GM12878 (cell line): Measurements from ENCODE around the gene ETV3L. TPM values are rescaled to one million over a fixed set of nuclear protein-coding genes. Genes with fewer than 3 reads are reported as not detected.

Experiments used
- ATAC-seq: fragments of 200-7000 bp; cut with Tn5 transposase; 3 replicates; pipeline ENCODE4 v1.9.1; 2020; ENCODE audit warnings: mild to moderate bottlenecking, moderate library complexity
- BruUV-seq: library from RNA; stranded (reverse); fragments of 400-500 nt; replicated peaks from 2 replicates; lab custom pipeline; 2021; lab: Mats Ljungman, UMichigan
- CTCF ChIA-PET: fragments of 300-600 bp; sonication (Branson Sonifier 250); formaldehyde crosslinking; extraction: SDS; loops from one replicate; lab custom pipeline; 2021; ENCODE audit warnings: inconsistent platforms; lab: Yijun Ruan, JAX
- POLR2A ChIA-PET: fragments of 350-600 bp; formaldehyde crosslinking; extraction: SDS; loops from one replicate; lab custom pipeline; 2021; ENCODE audit warnings: inconsistent platforms; lab: Charles Lee
- RAD21 ChIA-PET: fragments of 300-600 bp; sonication (Branson Sonifier 250); formaldehyde crosslinking; loops from one replicate; lab custom pipeline; 2023; ENCODE audit warnings: antibody characterized with exemption; ENCODE audit not compliant: unreplicated experiment; lab: Charles Lee
- SMC1A ChIA-PET: fragments of 300-600 bp; sonication (Branson Sonifier 250); formaldehyde crosslinking; loops from one replicate; lab custom pipeline; 2023; ENCODE audit not compliant: unreplicated experiment, uncharacterized antibody; lab: Charles Lee
- DNase-seq: peaks from one replicate; pipeline ENCODE4 v3.0.0-alpha.2; 2011; ENCODE audit warnings: low read depth, low spot score
- FAIRE-seq: peaks from 3 replicates; lab custom pipeline; 2011; peaks lifted over from hg19 to GRCh38; lab: Jason Lieb, UNC
- H2AFZ ChIP-seq: 2 replicates; pipeline ENCODE4 v1.6.0; 2011; ENCODE audit warnings: low read depth, low read length, control low read depth; ENCODE audit not compliant: control insufficient read depth
- H3K27ac ChIP-seq: 2 replicates; pipeline ENCODE4 v1.5.1; 2011; ENCODE audit warnings: control low read depth; ENCODE audit not compliant: control insufficient read depth, insufficient read depth
- H3K27me3 ChIP-seq, 2 experiments: replicated peaks in 1 of 2; 2 replicates each; pipeline versions ENCODE4 v1.6.0 to v1.6.1; 2011; ENCODE audit warnings: low read length in 1 of 2; ENCODE audit not compliant: control insufficient read depth in 2 of 2, insufficient read depth in 2 of 2
- H3K36me3 ChIP-seq, 2 experiments: 2 replicates each; pipeline ENCODE4 v1.5.1; 2011; ENCODE audit warnings: low read length in 1 of 2; ENCODE audit not compliant: control insufficient read depth in 2 of 2, insufficient read depth in 2 of 2
- H3K4me1 ChIP-seq: 2 replicates; pipeline ENCODE4 v1.6.1; 2011; ENCODE audit warnings: mild to moderate bottlenecking, low read length, moderate library complexity, mixed read lengths; ENCODE audit not compliant: control insufficient read depth, insufficient read depth
- H3K4me2 ChIP-seq: 2 replicates; pipeline ENCODE4 v1.6.0; 2011; ENCODE audit warnings: control low read depth; ENCODE audit not compliant: control insufficient read depth, insufficient read depth
- H3K4me3 ChIP-seq: fragments of 200-600 bp; sonication (generic); 2 replicates; pipeline ENCODE4 v1.5.1; 2016
- H3K79me2 ChIP-seq: 2 replicates; pipeline ENCODE4 v1.6.0; 2011; ENCODE audit warnings: low read length; ENCODE audit not compliant: control insufficient read depth, insufficient read depth
- H3K9ac ChIP-seq: 2 replicates; pipeline ENCODE4 v1.8.0; 2011; ENCODE audit warnings: low read length, control low read depth, mixed read lengths; ENCODE audit not compliant: control insufficient read depth, insufficient read depth
- H3K9me3 ChIP-seq: replicated peaks from 3 replicates; pipeline ENCODE4 v1.5.1; 2011; ENCODE audit warnings: mild to moderate bottlenecking, low read length; ENCODE audit not compliant: control insufficient read depth, insufficient read depth
- H4K20me1 ChIP-seq: 2 replicates; pipeline ENCODE4 v1.6.0; 2011; ENCODE audit not compliant: control insufficient read depth, insufficient read depth
- BRCA1 ChIP-seq: IDR thresholded peaks from 2 replicates; pipeline ENCODE4 v1.6.1; 2011; ENCODE audit warnings: low read depth, low read length, improper control_type of control experiment
- HDAC2 ChIP-seq: fragments of 200-600 bp; sonication (generic); IDR thresholded peaks from 2 replicates; pipeline ENCODE4 v1.6.1; 2017
- SREBF2 ChIP-seq: IDR thresholded peaks from 2 replicates; pipeline ENCODE4 v1.6.1; 2012; ENCODE audit warnings: mild to moderate bottlenecking, low read length
- ZNF384 ChIP-seq: IDR thresholded peaks from 2 replicates; pipeline ENCODE4 v1.6.1; 2012; ENCODE audit warnings: low read depth, mild to moderate bottlenecking, low read length, improper control_type of control experiment, borderline replicate concordance
- WGBS: methylation state at CpG from one replicate; pipeline ENCODE4 v1.1.6; 2016; ENCODE audit warnings: low lambda C conversion rate; ENCODE audit not compliant: insufficient replicate concordance, insufficient coverage; ENCODE audit errors: missing lambda C conversion rate; 5-methylcytosine and 5-hydroxymethylcytosine counted together
- in situ Hi-C: fragments of 300-500 bp; cut with MboI; formaldehyde crosslinking; loops from 9 replicates; pipeline ENCODE4 v1.14.3; 2018; ENCODE audit warnings: mixed read lengths
- intact Hi-C: fragments of 100-400 bp; cut with micrococcal nuclease; formaldehyde crosslinking; loops from one replicate; pipeline ENCODE4 v1.14.2; 2022; ENCODE audit not compliant: unreplicated experiment
- polyA plus RNA-seq, 11 experiments: library from polyadenylated mRNA; depleted of rRNA in 4 of 11; unstranded in 6 of 11; stranded (reverse) in 5 of 11; fragments of >200 nt; fragmentation: Nextera tagmentation in 4 of 11; fragmentation: Illumina TruSeq in 1 of 11; extraction: Ambion mirVana in 4 of 11; extraction: Trizol in 1 of 11; gene quantifications; 1 replicate in 1 of 11; 2 replicates in 10 of 11; pipeline versions ENCODE4 v1.2.1 to v1.2.3, GENCODE V29; 2011 to 2016; ENCODE audit warnings: inconsistent platforms in 2 of 11, missing spikeins in 2 of 11, low read depth in 1 of 11
- total RNA-seq, 4 experiments: library from RNA; depleted of rRNA in 3 of 4; stranded (reverse); fragments of >200 nt in 3 of 4; fragmentation: Illumina TruSeq in 1 of 4; extraction: Trizol in 1 of 4; gene quantifications; 2 replicates each; pipeline versions ENCODE4 v1.2.1 to v1.2.3, GENCODE V29; 2013 to 2021
- TF ChIP-seq, protein P1 (sequence below): fragments of 450-650 bp; IDR thresholded peaks from 2 replicates; pipeline ENCODE4 v1.6.1; 2016; ENCODE audit warnings: mild to moderate bottlenecking, moderate library complexity, borderline replicate concordance
- TF ChIP-seq, protein P2 (sequence below): IDR thresholded peaks from 2 replicates; pipeline ENCODE4 v1.6.1; 2011; ENCODE audit warnings: mild to moderate bottlenecking, low read depth, low read length, moderate library complexity; ENCODE audit not compliant: insufficient replicate concordance
- TF ChIP-seq, protein P3 (sequence below): fragments of 450-650 bp; IDR thresholded peaks from 2 replicates; pipeline ENCODE4 v1.6.1; 2014; ENCODE audit warnings: mild to moderate bottlenecking
- TF ChIP-seq, protein P4 (sequence below): fragments of 450-650 bp; IDR thresholded peaks from 2 replicates; pipeline ENCODE4 v1.6.1; 2016; ENCODE audit warnings: mild to moderate bottlenecking

Gene ETV3L
- total and polyA plus RNA-seq, 10 of the 15 experiments (the other 5 are each of a cell fraction or from before 2014, with no cell fraction given): 0.03 to 1.3 (median 0.44) TPM

DNA sequence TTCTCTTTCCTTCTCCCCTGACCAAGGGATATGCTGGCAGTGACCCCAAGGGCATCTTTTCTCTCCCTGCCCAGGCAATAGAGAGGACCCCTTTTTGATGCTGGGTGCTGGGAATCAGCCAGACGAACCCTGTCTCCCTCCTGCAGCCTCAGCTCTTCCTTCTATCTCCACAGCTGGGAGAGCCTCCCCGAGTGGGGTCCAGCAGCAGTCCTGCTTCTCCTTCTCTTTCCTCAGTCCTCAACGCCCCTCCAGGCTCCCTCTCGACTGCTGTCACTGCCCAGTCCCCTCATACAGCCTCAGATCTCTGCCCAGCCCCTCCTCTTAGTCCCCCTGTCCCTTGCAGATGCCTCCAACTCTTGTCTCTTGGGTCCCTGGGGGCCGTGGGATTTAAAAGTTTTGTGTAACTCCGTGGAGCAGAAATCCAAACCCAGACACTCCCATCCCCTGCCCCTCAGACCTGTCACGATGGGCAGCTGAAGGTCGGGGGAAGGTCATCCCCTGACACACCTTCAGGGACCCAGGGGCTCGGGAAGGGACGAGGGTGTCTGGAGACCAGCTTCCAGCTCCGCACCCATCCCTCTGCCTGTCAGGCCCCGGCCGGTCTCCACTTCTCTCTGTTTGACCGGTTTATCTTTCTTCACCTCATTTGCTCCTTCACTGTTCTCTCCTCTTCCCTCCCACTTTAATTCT is 5.8 kb upstream of the ETV3L start (continued):
- TF ChIP-seq, protein P1, sequence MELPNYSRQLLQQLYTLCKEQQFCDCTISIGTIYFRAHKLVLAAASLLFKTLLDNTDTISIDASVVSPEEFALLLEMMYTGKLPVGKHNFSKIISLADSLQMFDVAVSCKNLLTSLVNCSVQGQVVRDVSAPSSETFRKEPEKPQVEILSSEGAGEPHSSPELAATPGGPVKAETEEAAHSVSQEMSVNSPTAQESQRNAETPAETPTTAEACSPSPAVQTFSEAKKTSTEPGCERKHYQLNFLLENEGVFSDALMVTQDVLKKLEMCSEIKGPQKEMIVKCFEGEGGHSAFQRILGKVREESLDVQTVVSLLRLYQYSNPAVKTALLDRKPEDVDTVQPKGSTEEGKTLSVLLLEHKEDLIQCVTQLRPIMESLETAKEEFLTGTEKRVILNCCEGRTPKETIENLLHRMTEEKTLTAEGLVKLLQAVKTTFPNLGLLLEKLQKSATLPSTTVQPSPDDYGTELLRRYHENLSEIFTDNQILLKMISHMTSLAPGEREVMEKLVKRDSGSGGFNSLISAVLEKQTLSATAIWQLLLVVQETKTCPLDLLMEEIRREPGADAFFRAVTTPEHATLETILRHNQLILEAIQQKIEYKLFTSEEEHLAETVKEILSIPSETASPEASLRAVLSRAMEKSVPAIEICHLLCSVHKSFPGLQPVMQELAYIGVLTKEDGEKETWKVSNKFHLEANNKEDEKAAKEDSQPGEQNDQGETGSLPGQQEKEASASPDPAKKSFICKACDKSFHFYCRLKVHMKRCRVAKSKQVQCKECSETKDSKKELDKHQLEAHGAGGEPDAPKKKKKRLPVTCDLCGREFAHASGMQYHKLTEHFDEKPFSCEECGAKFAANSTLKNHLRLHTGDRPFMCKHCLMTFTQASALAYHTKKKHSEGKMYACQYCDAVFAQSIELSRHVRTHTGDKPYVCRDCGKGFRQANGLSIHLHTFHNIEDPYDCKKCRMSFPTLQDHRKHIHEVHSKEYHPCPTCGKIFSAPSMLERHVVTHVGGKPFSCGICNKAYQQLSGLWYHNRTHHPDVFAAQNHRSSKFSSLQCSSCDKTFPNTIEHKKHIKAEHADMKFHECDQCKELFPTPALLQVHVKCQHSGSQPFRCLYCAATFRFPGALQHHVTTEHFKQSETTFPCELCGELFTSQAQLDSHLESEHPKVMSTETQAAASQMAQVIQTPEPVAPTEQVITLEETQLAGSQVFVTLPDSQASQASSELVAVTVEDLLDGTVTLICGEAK: no peak
- TF ChIP-seq, protein P2, sequence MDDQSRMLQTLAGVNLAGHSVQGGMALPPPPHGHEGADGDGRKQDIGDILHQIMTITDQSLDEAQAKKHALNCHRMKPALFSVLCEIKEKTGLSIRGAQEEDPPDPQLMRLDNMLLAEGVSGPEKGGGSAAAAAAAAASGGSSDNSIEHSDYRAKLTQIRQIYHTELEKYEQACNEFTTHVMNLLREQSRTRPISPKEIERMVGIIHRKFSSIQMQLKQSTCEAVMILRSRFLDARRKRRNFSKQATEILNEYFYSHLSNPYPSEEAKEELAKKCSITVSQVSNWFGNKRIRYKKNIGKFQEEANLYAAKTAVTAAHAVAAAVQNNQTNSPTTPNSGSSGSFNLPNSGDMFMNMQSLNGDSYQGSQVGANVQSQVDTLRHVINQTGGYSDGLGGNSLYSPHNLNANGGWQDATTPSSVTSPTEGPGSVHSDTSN: no peak
- no peak for TF ChIP-seq ZNF384

DNA sequence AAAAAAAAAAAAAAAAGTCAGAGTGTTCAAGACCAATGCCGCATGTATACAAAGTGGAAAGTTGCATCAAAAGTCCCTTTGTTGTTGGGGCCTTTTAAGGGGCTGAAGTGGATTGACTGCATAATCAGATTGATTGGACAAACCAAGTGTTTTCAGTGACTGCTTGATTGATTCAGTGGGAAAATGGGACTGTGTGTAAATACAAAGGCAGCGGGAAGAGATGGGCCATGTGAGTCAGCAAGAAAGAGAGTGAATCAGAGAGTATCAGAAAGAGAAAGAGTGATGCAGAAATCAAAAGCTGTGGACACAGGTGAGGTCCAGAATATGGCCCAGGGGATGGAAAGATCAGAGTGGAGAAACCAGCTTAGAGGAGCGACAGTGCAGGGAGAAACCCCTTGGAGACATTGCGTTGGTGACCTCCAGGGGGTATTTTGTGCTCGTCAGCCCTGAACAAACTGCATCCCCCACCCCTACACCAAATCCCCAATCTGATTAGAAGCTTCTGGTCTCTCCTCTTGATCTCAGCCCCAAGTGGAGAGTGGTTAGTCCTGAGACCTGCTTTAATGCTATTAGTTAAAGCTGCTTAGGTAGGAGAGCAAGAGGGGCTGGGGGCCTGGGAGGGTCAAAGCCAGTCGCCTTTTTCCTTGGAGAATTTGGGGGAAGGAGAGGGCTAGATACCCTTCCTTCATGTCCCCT is 5.1 kb upstream of the ETV3L start:
- intact Hi-C loops: no loop called here
- Histone ChIP-seq H3K4me2 (no peak overlapping the region), H3K36me3 (no peaks in the 10 kb centered on the region), H4K20me1 (no peaks in the 10 kb centered on the region), H3K4me3 (no peak overlapping the region), H3K9me3 (no peaks in the 10 kb centered on the region), H3K79me2 (no peaks in the 10 kb centered on the region), H2AFZ (no peak overlapping the region), H3K27ac (no peak overlapping the region), H3K27me3 (no peaks in the 10 kb centered on the region; a peak in 1 of 4 replicates), H3K9ac (no peak overlapping the region), H3K4me1 (peaks cover 18% of the 10 kb centered on the region)
- no peak for DNase-seq
- ATAC-seq: no peak
- ChIA-PET SMC1A (interaction anchor here (0.6 to 3.3 kb wide), 6 partner anchors 30 to 825 kb away, joined by 3 to 17 read pairs (median 4); no protein-coding TSS in a partner anchor), CTCF (interaction anchor here (1.1 to 3.1 kb wide), 2 partner anchors 14 to 17 kb away, joined by 3 to 21 read pairs; no protein-coding TSS in a partner anchor), POLR2A (interaction anchor here (0.6 to 0.7 kb wide), 2 partner anchors 31 to 75 kb away, joined by 3 to 4 read pairs; no protein-coding TSS in a partner anchor), RAD21 (interaction anchor here (1.0 to 3.8 kb wide), 3 partner anchors 15 to 50 kb away, joined by 3 to 13 read pairs (median 6); no protein-coding TSS in a partner anchor)
- BruUV-seq: no TSS peak
- FAIRE-seq: no peak
- WGBS: 68% methylated on average over 6 of the region's 6 CpGs
- in situ Hi-C loops: no loop called here
- TF ChIP-seq, protein P3, sequence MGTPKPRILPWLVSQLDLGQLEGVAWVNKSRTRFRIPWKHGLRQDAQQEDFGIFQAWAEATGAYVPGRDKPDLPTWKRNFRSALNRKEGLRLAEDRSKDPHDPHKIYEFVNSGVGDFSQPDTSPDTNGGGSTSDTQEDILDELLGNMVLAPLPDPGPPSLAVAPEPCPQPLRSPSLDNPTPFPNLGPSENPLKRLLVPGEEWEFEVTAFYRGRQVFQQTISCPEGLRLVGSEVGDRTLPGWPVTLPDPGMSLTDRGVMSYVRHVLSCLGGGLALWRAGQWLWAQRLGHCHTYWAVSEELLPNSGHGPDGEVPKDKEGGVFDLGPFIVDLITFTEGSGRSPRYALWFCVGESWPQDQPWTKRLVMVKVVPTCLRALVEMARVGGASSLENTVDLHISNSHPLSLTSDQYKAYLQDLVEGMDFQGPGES: no peak
- TF ChIP-seq HDAC2 (no peak), SREBF2 (no peak), BRCA1 (no peak)
- TF ChIP-seq, protein P4, sequence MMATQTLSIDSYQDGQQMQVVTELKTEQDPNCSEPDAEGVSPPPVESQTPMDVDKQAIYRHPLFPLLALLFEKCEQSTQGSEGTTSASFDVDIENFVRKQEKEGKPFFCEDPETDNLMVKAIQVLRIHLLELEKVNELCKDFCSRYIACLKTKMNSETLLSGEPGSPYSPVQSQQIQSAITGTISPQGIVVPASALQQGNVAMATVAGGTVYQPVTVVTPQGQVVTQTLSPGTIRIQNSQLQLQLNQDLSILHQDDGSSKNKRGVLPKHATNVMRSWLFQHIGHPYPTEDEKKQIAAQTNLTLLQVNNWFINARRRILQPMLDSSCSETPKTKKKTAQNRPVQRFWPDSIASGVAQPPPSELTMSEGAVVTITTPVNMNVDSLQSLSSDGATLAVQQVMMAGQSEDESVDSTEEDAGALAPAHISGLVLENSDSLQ: no peak
